H9 (cell line): Measurements from ENCODE around the gene LMTK2. TPM values are rescaled to one million over a fixed set of nuclear protein-coding genes. Genes with fewer than 3 reads are reported as not detected.

ENCODE experiments used
- DNase-seq: peaks from one replicate; pipeline ENCODE4 v3.0.0-alpha.2; 2017
- H2AFZ ChIP-seq: one replicate; pipeline ENCODE4 v1.6.1; 2013; ENCODE audit warnings: mild to moderate bottlenecking, low read length, control low read depth, moderate library complexity
- H2AK5ac ChIP-seq: 2 replicates; pipeline ENCODE4 v1.6.1; 2013; ENCODE audit warnings: low read length, control low read depth, mixed read lengths; ENCODE audit not compliant: insufficient read length
- H2BK120ac ChIP-seq: one replicate; pipeline ENCODE4 v1.6.1; 2013; ENCODE audit warnings: low read depth, mild to moderate bottlenecking, low read length, control low read depth, inconsistent platforms; ENCODE audit not compliant: poor library complexity, severe bottlenecking
- H2BK12ac ChIP-seq: 2 replicates; pipeline ENCODE4 v1.6.1; 2013; ENCODE audit warnings: low read length, control low read depth, mixed read lengths, low read depth; ENCODE audit not compliant: insufficient read length
- H2BK15ac ChIP-seq: 2 replicates; pipeline ENCODE4 v1.6.1; 2013; ENCODE audit warnings: low read depth, low read length, control low read depth
- H2BK20ac ChIP-seq: one replicate; pipeline ENCODE4 v1.6.1; 2013; ENCODE audit warnings: low read depth, mild to moderate bottlenecking, low read length, control low read depth, inconsistent platforms; ENCODE audit not compliant: poor library complexity, severe bottlenecking
- H2BK5ac ChIP-seq: 2 replicates; pipeline ENCODE4 v1.6.1; 2013; ENCODE audit warnings: low read length, control low read depth, mixed read lengths; ENCODE audit not compliant: insufficient read length
- H3K14ac ChIP-seq: 2 replicates; pipeline ENCODE4 v1.6.1; 2013; ENCODE audit warnings: low read length, control low read depth; ENCODE audit not compliant: insufficient read depth
- H3K18ac ChIP-seq: 2 replicates; pipeline ENCODE4 v1.6.1; 2013; ENCODE audit warnings: low read depth, mild to moderate bottlenecking, mixed read lengths, low read length, control low read depth; ENCODE audit not compliant: insufficient read length
- H3K23ac ChIP-seq: 2 replicates; pipeline ENCODE4 v1.6.1; 2013; ENCODE audit warnings: low read length, control low read depth, mixed read lengths, low read depth; ENCODE audit not compliant: insufficient read length
- H3K23me2 ChIP-seq: 2 replicates; pipeline ENCODE4 v1.6.1; 2013; ENCODE audit warnings: low read depth, mild to moderate bottlenecking, mixed read lengths, low read length, control low read depth; ENCODE audit not compliant: insufficient read length, poor library complexity, severe bottlenecking
- H3K27ac ChIP-seq: 2 replicates; pipeline ENCODE4 v1.5.1; 2013; ENCODE audit warnings: low read length, control low read depth, mixed read lengths, low read depth; ENCODE audit not compliant: insufficient read length
- H3K27me3 ChIP-seq: 2 replicates; pipeline ENCODE4 v1.6.1; 2013; ENCODE audit warnings: low read length, control low read depth, inconsistent platforms; ENCODE audit not compliant: insufficient read depth
- H3K4ac ChIP-seq: 2 replicates; pipeline ENCODE4 v1.6.1; 2013; ENCODE audit warnings: low read depth, mild to moderate bottlenecking, control low read depth, inconsistent platforms, low read length, moderate library complexity
- H3K4me1 ChIP-seq: 2 replicates; pipeline ENCODE4 v1.6.1; 2013; ENCODE audit warnings: low read length, control low read depth, inconsistent platforms; ENCODE audit not compliant: insufficient read depth
- H3K4me2 ChIP-seq: 2 replicates; pipeline ENCODE4 v1.6.1; 2013; ENCODE audit warnings: low read length, control low read depth, mixed read lengths; ENCODE audit not compliant: insufficient read length, insufficient read depth
- H3K56ac ChIP-seq: 2 replicates; pipeline ENCODE4 v1.6.1; 2013; ENCODE audit warnings: low read depth, mild to moderate bottlenecking, mixed read lengths, low read length, control low read depth; ENCODE audit not compliant: insufficient read length
- H3K79me1 ChIP-seq: 2 replicates; pipeline ENCODE4 v1.6.1; 2013; ENCODE audit warnings: low read depth, mild to moderate bottlenecking, moderate library complexity, low read length, control low read depth, inconsistent platforms; ENCODE audit not compliant: insufficient read depth, poor library complexity, severe bottlenecking
- H3K79me2 ChIP-seq: 2 replicates; pipeline ENCODE4 v1.6.1; 2013; ENCODE audit warnings: low read length, control low read depth, inconsistent platforms; ENCODE audit not compliant: insufficient read depth
- H3K9ac ChIP-seq: 2 replicates; pipeline ENCODE4 v1.6.1; 2013; ENCODE audit warnings: low read length, control low read depth, mixed read lengths; ENCODE audit not compliant: insufficient read length; ENCODE audit errors: extremely low read depth
- H3K9me3 ChIP-seq: one replicate; pipeline ENCODE4 v1.6.1; 2013; ENCODE audit warnings: low read depth, low read length, inconsistent platforms; ENCODE audit not compliant: control insufficient read depth
- H3T11ph ChIP-seq: one replicate; pipeline ENCODE4 v1.6.1; 2013; ENCODE audit warnings: mild to moderate bottlenecking, low read length, control low read depth, inconsistent platforms
- H4K20me1 ChIP-seq: one replicate; pipeline ENCODE4 v1.6.1; 2013; ENCODE audit not compliant: control insufficient read depth, insufficient read length, insufficient read depth
- H4K5ac ChIP-seq: 2 replicates; pipeline ENCODE4 v1.6.1; 2013; ENCODE audit warnings: low read depth, mild to moderate bottlenecking, mixed read lengths, low read length, control low read depth; ENCODE audit not compliant: insufficient read length
- H4K8ac ChIP-seq: replicated peaks from 2 replicates; pipeline ENCODE4 v1.6.1; 2013; ENCODE audit warnings: low read length, control low read depth, mixed read lengths, low read depth; ENCODE audit not compliant: insufficient read length
- H4K91ac ChIP-seq: 2 replicates; pipeline ENCODE4 v1.6.1; 2013; ENCODE audit warnings: low read depth, mild to moderate bottlenecking, moderate library complexity, mixed read lengths, low read length, control low read depth; ENCODE audit not compliant: insufficient read length
- H3K27ac Mint-ChIP-seq, 3 experiments: 2 replicates in 2 of 3; 3 replicates in 1 of 3; pipeline ENCODE4 v1.8.0; 2020 to 2021; ENCODE audit warnings: mixed read lengths in 3 of 3, mild to moderate bottlenecking in 1 of 3, moderate library complexity in 1 of 3
- H3K27me3 Mint-ChIP-seq: 2 replicates; pipeline ENCODE4 v1.8.0; 2021; ENCODE audit warnings: low read depth, mild to moderate bottlenecking, moderate library complexity, mixed read lengths
- H3K36me3 Mint-ChIP-seq, 3 experiments: 2 replicates in 2 of 3; 3 replicates in 1 of 3; pipeline ENCODE4 v1.8.0; 2020 to 2021; ENCODE audit warnings: low read depth in 3 of 3, mixed read lengths in 3 of 3; ENCODE audit not compliant: insufficient read depth in 1 of 3
- H3K4me1 Mint-ChIP-seq, 2 experiments: 2 replicates each; pipeline ENCODE4 v1.8.0; 2020; ENCODE audit warnings: mixed read lengths in 2 of 2
- H3K4me3 Mint-ChIP-seq, 2 experiments: 2 replicates in 1 of 2; 3 replicates in 1 of 2; pipeline ENCODE4 v1.8.0; 2020 to 2021; ENCODE audit warnings: mild to moderate bottlenecking in 2 of 2, mixed read lengths in 2 of 2, moderate library complexity in 1 of 2
- H3K9me3 Mint-ChIP-seq, 2 experiments: 2 replicates in 1 of 2; 3 replicates in 1 of 2; pipeline ENCODE4 v1.8.0; 2020; ENCODE audit warnings: mild to moderate bottlenecking in 2 of 2, mixed read lengths in 2 of 2, moderate library complexity in 1 of 2
- CTCF ChIP-seq: fragments of 200-600 bp; sonication (generic); conservative IDR thresholded peaks from 3 replicates; pipeline ENCODE4 v1.8.0; 2021; ENCODE audit warnings: antibody characterized with exemption, mild to moderate bottlenecking
- WGBS: extraction: QIAGEN DNeasy Blood & Tissue Kit; methylation state at CpG from one replicate; pipeline ENCODE4 v1.1.7; 2013; ENCODE audit warnings: missing lambda C conversion rate, low lambda C conversion rate, mixed read lengths; ENCODE audit not compliant: insufficient read length; ENCODE audit errors: extremely low coverage; 5-methylcytosine and 5-hydroxymethylcytosine counted together
- total RNA-seq: library from RNA; stranded (reverse); gene quantifications from 2 replicates; pipeline ENCODE4 v1.2.1, GENCODE V29; 2021

LMTK2 gene
- total RNA-seq, 1 experiment from 2014 or later, result 24.9 TPM

GRCh38 chr7:98206451-98207330, 100.0 kb downstream of the LMTK2 start:
- no peak overlapping the region for H2BK5ac ChIP-seq
- H2AK5ac ChIP-seq, result no peak overlapping the region
- H3K9ac ChIP-seq, result no peak overlapping the region
- no peak overlapping the region for H3T11ph ChIP-seq
- H3K79me1 ChIP-seq, result no peaks in the 10 kb centered on the region
- no peak overlapping the region for H3K4ac ChIP-seq
- no peak overlapping the region for H3K18ac ChIP-seq
- H2AFZ ChIP-seq, result no peak overlapping the region
- H3K4me1 Mint-ChIP-seq, result peaks cover 1 to 5% of the 10 kb centered on the region in 2 experiments; a peak in 3 of 4 replicates
- H2BK120ac ChIP-seq, result no peak overlapping the region
- H3K4me2 ChIP-seq, result no peak overlapping the region
- H4K20me1 ChIP-seq, result no peaks in the 10 kb centered on the region
- no peaks in the 10 kb centered on the region for H3K79me2 ChIP-seq
- no peak overlapping the region for H3K56ac ChIP-seq
- H3K4me3 Mint-ChIP-seq, result no peak overlapping the region
- no peak for TF ChIP-seq CTCF
- H4K8ac ChIP-seq, result no peak overlapping the region
- no CpG with 5 or more reads among the region's 47 CpGs for WGBS
- H2BK12ac ChIP-seq, result no peak overlapping the region
- peak overlapping the region in 1 of 3 experiments; percentile 57; a peak in 1 of 7 replicates for H3K27ac Mint-ChIP-seq
- no peak overlapping the region for H2BK20ac ChIP-seq
- no peaks in the 10 kb centered on the region for H3K4me1 ChIP-seq
- H3K23ac ChIP-seq, result no peak overlapping the region
- H3K9me3 ChIP-seq, result no peaks in the 10 kb centered on the region
- H4K5ac ChIP-seq, result no peak overlapping the region
- DNase-seq, result no peak
- no peak overlapping the region for H2BK15ac ChIP-seq
- no peak overlapping the region for H4K91ac ChIP-seq
- no peak overlapping the region for H3K27ac ChIP-seq
- H3K27me3 Mint-ChIP-seq, result no peaks in the 10 kb centered on the region
- H3K36me3 Mint-ChIP-seq, result peaks cover 12 to 30% (median 30%) of the 10 kb centered on the region in 3 experiments; a peak in 6 of 7 replicates
- H3K23me2 ChIP-seq, result no peaks in the 10 kb centered on the region
- H3K27me3 ChIP-seq, result no peaks in the 10 kb centered on the region
- no peak overlapping the region for H3K14ac ChIP-seq
- no peaks in the 10 kb centered on the region for H3K9me3 Mint-ChIP-seq
